ENCODE measurements around the gene KXD1.
"Not testable (repeated sequence)": the region's sequence is repeated elsewhere in the genome, so short reads cannot be mapped to it uniquely, and the experiment has no call there.

KXD1 gene

DNA sequence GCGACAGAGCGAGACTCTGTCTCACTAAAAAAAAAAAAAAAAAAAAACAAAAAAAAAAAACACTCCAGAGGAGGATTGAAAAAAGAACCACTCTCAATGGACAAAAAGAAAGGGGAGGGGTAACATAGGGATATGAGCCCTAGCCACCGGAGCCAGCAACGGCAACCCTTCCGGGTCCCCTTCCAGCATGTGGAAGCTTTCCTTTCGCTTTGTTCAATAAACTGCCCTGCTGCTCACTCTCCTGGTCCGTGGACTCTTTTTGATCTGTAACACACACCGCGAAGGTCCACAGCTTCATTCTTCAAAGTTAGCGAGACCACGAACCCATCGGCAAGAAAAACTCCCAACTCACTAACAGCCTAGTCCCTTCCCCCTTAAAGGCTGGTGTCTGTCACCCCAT lies 29.9 kb downstream of the KXD1 start:
- no peak for DNase-seq

DNA sequence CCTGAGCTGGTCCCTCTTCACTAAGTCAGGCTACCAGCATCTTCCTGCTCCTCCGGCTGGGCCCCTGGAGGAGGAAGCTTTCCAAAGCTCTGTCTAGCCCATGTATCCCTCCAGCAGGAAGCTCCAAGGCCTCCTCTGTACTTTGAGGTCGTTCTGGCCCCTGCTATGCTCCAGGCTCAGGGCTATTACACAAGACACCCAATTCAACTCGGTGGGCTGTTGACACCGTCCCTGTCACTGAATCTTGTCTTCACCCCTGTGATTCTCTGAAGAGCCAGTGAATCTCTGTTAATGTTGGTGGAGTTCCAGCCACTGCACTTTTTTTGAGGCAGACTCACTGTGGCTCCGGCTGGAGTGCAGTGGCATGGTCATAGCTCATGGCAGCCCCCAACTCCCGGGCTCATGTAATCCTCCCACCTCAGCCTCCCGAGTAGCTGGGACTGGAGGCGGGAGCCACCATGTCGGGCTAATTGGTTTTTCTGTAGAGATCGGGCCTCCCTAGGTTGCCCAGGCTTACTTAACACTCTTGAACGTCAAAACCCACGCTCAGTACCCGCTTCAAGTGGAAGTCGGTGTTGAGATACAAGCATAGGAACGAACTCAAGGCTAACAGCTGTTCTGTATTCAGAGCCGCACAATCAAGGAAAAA lies 30.4 kb downstream of the KXD1 start:
- DNase-seq = no peak

DNA sequence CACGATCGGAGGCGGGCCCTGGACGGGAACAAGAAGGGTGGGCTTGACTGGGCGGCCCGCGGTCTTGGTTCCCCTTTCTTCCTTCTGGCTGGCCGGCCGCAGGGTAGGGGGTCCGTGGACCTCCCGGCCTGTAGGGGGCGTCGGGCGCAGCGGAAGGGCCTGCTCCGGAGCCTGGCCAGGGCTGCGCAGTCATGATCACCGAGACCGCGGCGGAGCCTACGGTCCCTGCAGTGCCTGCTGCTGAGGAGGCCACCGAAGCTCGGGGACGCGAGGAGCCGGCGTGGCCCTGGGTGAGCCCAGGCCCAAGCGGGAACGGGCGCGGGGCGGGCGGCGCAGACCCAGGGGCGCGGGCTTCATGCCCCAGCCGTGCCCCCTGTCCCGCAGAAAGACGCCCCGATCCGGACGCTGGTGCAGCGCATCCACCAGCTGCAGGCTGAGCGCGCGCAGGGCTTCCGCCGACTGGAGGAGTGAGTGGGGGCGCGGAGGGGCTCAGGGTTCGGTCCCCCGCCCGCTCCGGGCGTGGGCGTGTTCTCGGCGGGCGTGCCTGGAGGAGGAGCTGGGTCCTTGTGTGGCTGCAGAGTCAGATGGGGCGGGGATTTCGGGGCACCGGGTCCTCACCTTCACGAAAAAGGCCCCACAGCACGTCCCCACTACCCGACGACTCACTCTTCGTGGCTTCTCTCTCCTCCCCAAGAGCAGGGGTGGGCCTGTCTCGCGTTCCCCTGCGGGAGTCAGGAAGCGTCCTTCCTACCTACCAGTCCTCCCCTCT lies 31.1 kb downstream of the KXD1 start, which contains the start of gene REX1BD:
TSS of gene REX1BD (plus strand) at position 188 of the 769 bp plus-strand sequence. CDS start at position 192, 4 bp downstream.
- peak; percentile 82 for DNase-seq

DNA sequence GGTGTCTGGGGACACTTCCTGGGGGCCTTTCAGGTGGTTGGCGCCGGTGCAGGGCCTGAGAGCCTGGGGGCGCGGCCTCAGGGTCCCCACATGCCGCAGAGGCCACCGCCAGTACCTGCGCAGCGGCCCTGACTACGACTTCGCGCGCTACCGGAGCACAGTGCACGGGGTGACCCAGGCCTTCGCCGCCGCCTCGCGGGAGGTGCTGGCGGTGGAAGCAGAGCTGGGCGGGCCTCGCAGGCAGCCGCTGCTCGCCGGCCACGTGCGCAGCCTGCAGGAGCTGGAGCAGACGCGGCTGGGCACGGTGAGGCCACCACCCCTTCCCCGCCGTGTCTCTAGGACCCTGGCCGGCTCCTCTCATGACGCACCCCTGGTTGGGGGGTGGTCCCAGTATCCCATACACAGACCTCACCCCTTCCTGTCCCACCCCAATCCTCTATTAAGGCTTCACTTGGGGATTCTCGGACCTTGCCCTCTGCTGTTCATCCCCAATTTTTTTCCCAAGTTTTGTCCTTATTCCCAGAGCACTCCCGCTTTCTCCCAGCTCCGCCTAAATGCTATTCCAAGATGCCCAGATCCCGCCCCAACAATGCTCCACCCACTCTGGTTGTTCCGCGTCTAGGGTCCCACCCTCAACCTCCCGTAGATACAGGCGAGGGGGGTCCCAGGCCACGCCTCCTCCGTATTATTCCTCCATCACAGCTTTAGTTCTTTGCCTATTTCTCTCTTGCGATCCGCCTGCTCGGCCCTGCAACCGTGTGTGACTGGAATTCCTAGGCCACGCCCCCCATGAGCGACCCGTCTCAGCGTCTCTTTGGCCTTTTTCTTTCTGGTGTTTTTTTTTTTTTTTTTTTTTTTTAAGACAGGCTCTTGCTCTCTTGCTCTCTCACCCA lies 32.0 kb downstream of the KXD1 start:
- peak; percentile 67 for DNase-seq

DNA sequence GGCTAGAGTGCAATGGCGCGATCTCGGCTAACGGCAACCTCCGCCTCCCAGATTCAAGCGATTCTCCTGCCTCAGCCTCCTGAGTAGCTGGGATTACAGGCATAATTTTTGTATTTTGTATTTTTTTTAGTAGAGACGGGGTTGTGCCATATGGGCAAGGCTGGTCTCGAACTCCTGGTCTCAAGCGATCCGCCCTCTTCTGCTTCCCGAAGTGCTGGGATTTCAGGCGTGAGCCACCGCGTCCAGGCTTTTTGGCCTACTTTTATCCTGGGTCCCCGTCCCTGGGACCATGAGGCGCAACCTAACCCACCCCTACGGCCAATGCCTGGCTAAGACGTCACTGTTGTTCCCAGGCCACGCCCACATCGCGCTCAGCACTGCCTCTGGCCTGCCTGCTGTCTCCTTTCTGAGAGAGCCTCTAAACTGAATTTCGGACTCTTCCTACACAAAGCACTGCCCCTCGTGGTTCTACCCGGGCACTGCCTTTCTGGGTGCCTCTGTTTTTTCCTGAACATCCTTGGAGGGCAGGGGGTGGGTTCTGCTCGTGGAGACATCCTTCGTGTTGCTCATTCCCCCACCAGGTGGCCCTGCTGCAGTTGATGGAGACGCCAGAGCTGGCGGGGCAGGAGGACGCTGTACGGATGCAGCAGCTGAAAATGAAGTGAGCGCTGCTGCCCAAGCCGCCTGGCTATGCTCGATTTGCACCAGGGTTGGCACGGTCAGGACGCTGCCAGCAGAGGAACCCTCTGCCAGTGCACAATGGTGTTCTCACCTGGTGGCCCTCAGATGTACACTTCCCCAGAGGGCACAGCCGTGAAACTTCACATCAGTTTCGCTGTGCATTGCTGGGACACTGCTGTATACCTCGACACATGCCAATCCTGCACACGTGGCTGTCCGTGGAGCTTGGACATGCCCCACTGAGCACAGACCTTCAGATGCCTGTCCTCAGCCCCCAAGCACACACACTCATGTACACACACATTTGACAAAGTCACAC lies 32.9 kb downstream of the KXD1 start:
- DNase-seq = no peak

DNA sequence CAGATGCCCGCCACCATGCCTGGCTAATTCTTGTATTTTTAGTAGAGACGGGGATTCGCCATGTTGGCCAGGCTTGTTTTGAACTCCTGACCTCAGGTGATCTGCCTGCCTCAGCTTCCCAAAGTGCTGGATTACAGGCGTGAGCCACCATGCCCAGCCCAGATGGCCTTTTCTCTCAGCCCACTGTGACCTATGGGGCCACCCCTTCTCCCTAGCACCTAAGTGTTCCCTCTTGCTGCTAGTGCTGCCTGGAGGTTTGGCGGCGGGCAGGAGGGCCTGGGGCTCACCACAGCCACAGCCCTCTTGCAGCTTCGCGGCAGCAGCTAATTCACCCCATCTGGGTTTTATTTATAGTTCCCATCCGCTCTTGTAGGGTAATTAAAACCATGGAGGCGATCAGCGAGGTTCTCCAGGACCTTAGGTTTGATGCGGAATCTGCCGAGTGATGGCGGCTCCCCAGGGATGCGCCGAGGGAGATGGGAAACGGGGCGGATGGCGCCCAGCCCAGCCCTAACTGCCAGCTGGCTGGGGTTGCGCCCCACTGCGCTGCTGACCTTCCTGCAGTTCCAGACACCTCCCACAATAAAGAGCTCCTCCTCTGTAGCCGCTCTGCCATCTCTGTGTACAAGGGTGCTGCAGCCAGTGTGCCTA lies 34.2 kb downstream of the KXD1 start:
- DNase-seq = no peak

DNA sequence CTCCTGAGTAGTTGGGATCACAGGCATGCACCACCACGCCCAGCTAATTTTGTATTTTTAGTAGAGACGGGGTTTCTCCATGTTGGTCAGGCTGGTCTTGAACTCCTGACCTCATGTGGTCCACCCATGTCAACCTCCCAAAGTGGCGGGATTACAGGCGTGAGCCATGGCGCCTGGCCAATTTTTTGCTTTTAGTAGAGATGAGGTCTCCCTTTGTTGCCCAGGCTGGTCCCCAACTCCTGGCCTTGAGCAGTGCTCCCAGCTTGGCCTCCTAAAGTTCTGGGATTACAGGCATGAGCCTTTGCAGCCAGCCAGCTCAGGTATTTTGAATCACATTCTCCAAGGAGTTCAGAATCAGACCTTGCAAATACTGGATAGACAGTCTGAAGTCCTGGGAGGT lies 35.1 kb downstream of the KXD1 start:
- not testable (repeated sequence) for DNase-seq

DNA sequence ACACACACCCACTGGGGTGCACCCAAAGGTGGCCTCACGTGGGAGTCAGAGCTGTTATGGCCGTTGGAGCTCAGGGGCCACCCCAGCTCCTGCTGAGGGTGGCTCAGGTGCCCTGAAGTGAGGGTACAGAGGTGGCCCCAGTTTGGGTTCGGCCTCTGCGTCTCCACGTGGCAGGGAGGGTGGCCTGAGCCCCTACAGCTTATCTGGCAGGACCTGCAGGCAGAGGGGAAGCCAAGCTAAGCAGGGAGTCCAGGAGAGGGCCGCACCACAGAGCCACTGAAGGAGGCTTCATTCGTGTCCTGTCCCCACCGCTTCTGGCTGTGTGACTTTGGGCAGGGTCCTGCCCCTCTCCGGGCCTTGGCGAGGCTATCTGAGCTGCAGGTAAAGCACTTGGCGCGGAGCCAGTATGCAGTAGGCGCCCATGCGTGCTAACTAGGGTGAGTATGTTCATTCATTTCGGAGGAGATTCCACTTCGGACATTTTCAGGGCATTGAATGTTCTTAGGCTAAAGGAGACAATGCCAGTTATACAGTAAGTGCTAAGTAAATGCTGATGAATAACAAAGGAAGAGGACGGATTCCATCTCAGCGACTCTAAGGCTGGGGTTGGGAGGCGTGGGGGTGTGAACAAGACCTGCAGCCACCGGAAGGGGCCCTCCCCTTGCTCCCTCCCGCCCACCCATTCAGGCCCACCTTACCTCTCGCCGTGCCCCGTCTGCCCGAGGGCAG lies 35.9 kb downstream of the KXD1 start:
- DNase-seq = no peak

DNA sequence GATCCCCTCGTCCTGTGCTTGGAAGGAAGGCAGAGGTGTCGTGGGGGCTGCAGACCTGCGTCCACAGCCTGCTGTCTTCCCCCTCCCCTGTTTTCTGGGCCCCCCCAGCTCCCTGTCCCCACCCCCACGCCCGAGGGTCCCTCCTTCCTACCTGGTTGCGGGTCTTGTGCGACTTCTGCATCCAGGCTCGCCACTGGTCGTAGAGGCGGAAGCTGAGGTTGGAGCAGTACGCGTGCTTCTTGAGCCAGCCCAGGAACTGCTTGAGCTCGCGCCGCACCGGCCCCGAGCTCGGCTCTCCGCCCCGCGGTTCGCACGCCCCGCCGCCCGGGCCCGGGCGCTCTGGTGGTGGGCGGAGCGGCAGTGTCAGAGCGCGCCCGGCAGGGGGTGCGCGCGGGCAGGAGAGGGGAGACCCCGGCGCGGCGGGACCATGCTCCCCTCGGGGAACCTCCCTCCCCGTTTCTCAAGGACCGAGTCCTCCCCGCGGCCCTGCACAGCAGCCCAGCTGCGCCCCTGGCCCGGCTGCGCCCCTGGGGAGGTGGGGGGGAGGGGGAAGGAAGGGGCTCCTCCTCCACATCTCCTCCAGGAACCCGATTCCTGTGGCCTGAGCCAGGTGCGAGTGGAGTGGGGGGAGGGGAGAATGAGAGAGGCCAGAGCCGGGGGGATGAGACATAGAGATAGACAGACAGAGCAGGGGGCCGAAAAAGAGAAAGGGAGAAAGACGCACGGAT lies 36.6 kb downstream of the KXD1 start:
- peak; percentile 66 for DNase-seq

DNA sequence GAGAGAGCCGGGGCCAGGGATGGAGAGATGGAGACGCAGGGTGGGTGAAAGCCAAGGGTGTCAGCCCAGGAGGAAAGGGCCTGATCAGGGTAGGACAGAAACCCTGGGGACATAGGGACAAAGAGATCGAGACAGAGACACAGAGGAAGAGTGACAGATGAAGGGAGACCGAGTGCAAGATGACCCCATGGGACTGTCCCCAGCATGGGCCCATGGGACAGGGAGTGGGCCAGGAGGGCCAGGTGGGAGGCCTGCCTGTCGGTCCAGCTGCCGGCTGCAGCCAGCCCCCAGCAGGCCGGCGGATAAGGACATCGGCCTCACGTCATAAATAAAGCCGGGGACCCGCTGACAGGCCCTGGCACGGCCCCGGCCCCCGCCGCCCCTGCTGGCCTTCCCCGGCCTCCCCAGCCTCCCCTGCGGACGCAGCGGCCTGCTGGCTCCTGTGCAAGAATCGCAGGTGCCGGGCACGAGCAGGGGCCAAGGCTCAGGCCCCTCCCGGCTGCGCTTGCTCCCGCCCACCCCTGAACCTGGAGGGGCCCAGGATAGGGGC lies 37.2 kb downstream of the KXD1 start:
- DNase-seq = no peak

DNA sequence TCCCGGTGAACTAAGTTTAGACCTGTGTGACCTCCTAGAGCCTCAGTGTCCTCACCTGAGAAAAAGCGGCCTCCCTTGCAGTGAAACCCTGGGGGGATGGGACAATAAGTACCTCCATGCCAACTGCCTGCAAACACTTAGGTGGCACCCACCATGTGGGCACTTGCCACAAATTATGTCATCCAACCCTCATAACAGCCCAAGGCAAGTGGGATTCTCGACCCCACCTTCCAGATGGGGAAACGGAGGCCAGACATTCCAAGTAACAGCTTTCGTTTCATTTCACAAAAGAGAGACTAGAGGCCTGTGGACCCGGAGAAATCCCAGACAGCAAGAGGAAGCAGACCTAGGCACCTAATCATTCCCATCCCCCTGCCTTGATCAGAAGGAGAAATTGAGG lies 37.8 kb downstream of the KXD1 start:
- DNase-seq = no peak

DNA sequence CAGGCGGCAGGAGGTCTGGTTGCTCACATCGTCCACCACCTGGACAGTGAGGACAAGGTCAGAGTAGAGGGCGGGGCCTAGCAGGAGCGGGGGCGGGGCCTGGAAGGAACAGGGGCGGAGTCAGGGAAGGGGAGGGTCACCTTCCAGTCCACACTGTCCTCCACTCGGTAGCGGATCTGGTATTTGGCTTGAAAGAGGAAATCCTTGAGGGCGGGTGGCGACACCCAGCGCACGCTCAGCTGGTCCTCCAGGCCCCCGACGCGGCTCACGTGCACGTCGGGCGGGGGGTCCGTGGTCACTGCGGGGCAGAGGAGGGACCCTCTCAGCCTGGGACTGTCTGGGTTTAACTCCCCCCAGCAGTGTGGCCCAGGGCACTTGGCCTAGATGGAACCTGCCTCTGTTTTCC lies 39.1 kb downstream of the KXD1 start:
- DNase-seq = no peak

DNA sequence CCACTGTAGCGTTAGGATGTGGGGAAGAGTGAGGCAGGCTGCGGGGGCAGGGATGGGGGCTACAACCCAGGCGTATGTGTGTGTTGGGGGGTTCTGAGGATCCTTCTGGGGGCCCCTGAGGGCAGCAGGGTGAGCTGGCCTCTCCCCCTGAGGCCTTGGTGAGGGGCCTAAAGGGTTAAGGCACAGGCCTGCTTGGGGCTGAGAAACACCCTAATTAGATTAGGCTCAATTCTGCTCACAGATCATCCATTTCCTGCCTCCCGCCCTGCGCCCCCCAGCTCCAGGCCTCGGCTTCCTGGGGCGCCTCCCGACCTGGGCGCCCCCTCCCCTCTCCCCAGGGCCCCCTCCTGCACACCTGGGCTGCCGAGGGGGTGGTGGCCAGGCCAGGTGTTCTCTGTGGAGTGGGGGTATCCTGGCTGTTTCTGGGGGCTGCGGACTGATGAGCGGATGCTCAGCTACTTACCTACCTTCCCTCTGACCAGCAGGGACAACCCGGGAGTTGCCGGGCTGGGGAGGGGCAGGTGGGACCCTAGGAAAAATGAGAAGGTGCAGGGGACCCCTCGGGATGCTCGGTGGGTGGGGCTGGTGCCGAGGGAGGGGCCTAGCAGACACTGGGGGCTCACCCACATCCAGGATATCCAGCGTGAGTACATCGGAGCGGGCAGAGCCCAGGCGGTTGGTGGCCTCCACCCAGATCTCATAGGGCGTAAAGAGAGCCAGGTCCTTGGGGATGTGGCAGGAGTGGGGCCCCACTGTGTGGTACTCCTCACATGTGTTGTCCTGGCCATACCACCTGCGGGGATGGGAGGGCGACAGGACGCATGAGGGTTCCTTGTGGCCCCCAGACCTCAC lies 40.4 kb downstream of the KXD1 start:
- no peak for DNase-seq

DNA sequence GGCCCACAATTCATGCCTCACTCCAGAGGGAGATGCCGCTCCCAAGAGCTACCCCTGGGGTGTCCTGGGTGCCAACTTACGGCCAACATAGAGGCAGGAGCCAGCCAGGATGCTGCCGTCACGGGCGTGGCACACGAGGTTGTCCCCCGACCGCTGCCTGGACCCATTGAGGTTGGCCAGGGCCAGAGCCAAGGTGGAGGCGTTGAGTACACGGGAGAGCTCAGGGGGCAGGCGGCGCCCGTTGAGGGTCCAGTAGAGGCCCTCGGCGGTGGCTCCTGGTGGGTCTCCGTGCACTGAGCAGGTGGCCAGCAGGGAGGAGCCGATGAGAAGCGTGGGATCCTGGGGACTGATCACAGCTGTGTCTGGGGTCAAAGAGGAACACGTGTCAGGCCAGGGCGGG lies 41.8 kb downstream of the KXD1 start:
- no peak for DNase-seq

DNA sequence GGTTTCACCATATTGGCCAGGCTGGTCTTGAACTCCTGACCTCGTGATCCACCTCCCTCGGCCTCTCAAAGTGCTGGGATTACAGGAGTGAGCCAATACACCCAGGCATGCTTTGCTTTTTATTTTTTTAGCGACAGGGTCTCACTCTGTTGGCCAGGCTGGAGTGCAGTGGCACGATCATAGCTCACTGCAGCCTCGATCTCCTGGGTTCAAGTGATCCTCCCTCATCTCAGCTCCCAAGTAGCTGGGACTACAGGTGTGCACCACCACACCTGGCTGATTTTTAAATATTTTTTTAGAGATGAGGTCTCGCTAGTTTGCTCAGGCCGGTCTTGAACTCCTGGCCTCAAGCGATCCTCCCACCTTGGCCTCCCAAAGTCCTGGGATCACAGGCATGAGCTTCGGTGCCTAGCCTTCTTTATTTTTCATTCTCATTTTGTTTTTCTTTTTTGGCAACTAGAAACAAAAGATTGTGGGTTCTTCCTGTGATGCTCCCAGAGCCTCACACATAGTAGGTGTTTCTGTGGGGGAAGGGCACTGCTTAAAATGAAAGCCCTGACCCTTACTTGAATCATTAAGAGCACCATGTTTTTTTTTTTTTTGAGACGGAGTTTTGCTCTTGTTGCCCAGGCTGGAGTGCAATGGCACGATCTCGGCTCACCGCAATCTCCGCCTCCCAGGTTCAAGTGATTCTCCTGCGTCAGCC lies 43.2 kb downstream of the KXD1 start:
- DNase-seq = not testable (repeated sequence)

DNA sequence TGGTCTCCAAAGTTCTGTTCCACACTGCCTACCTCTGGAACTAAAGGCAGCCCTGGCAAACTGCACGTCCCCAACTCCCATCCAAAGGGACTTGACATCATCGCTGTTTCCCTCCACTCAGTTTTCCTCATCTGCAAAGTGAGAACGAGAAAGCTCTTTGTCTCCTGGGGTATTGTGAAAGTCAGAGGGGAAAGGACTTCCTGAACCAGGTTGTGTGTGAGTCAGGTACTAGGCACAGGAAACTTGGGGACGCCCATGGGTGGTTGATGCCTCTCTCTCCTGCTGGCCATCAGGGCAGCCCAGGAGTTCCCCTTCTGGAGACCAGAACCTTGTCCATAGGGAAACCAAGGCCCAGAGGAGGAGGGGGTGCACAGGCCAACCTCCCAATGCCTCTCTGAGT lies 44.2 kb downstream of the KXD1 start:
- no peak for DNase-seq

DNA sequence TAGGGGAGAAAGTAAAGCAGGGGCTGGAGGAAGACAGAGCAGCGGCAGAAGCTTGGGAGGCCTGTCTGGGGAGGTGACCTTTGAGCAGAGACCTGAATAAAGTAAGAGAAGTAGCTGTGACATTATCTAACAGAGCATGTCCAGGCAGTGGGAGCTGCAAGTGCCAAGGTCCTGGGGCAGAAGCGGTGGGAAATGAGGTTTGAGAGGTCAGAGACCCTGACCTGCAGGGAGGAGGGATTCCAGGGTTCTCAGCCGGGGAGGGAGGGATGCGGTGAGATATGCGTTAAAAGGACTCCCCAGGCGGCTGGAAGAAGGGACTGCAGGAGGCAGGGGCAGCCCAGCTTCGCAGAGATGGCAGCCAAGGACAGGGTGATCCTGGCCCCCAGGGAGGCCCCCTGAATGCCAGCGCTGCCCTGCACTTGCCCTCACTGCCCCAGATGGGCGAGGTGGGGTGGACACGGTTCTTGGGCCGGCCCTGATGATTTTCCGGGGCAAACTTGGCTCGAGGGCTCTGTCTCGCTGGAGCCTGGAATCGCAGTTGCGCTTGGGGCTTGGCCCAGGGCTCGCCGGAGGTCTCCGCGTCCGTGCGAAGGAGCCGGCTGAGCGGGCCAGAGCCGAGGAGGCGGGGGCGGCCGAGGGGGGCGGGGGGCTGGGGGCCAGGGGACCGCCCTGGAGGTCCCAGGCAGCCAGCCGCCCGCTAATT lies 45.7 kb downstream of the KXD1 start:
- DNase-seq = no peak
